Measurements from ENCODE around the gene MAGI2. TPM values are rescaled to one million over a fixed set of nuclear protein-coding genes. Genes with fewer than 3 reads are reported as not detected.

The MAGI2 gene
- total RNA-seq, 1 donor from 2014 or later, result 5.4 TPM

- H3K79me2 ChIP-seq (ENCODE audit: insufficient read depth, low read length), result no peaks in the 10 kb centered on the region
- no peak overlapping the region for H3K4me3 Mint-ChIP-seq (ENCODE audit: unreplicated experiment)
- H3K27me3 ChIP-seq (ENCODE audit: insufficient read depth, low read length), result no peaks in the 10 kb centered on the region
- no peak overlapping the region for H3K4me3 ChIP-seq (ENCODE audit: insufficient read depth, low read depth, low read length)
- H3K27ac ChIP-seq (ENCODE audit: low read depth, low read length), result no peak overlapping the region
- no peaks in the 10 kb centered on the region for H4K20me1 ChIP-seq (ENCODE audit: insufficient read depth, low read length)
- H3K9me3 Mint-ChIP-seq (ENCODE audit: unreplicated experiment), result no peaks in the 10 kb centered on the region
- no peaks in the 10 kb centered on the region for H3K36me3 ChIP-seq (ENCODE audit: insufficient read depth, low read length)
- FAIRE-seq (no peak), DNase-seq (ENCODE audit: low read depth) (no peak)
- H3K4me1 ChIP-seq (ENCODE audit: insufficient read depth, low read length), result no peaks in the 10 kb centered on the region
- TF ChIP-seq EZH2 (IDR thresholded peaks at IDR 0.05; ENCODE audit: insufficient read depth, low read length), result no peak
- no peak for TF ChIP-seq CTCF (IDR thresholded peaks at IDR 0.05; ENCODE audit: insufficient read depth, low read depth, low read length)
- H3K36me3 Mint-ChIP-seq (ENCODE audit: low read depth, unreplicated experiment), result no peaks in the 10 kb centered on the region
- H3K27me3 Mint-ChIP-seq (ENCODE audit: low read depth, unreplicated experiment), result peaks cover 1% of the 10 kb centered on the region
- no peak overlapping the region for H2AFZ ChIP-seq (ENCODE audit: low read depth, low read length)
- no peak overlapping the region for H3K27ac Mint-ChIP-seq (ENCODE audit: unreplicated experiment)
- H3K4me2 ChIP-seq (ENCODE audit: low read length), result no peak overlapping the region
- no peaks in the 10 kb centered on the region for H3K9me3 ChIP-seq (ENCODE audit: insufficient read depth, low read depth, low read length)
- no peak overlapping the region for H3K9ac ChIP-seq (ENCODE audit: low read length)
- peaks cover 2% of the 10 kb centered on the region for H3K4me1 Mint-ChIP-seq (ENCODE audit: low read depth, unreplicated experiment)
Measured at GRCh38 chr7:78164459-78164858, 1289.0 kb downstream of the MAGI2 start.

- Mint-ChIP-seq H3K4me1 (ENCODE audit: low read depth, unreplicated experiment) (no peaks in the 10 kb centered on the region), H3K4me3 (ENCODE audit: unreplicated experiment) (no peak overlapping the region), H3K27me3 (ENCODE audit: low read depth, unreplicated experiment) (peaks cover 1% of the 10 kb centered on the region), H3K27ac (ENCODE audit: unreplicated experiment) (no peak overlapping the region), H3K36me3 (ENCODE audit: low read depth, unreplicated experiment) (no peaks in the 10 kb centered on the region), H3K9me3 (ENCODE audit: unreplicated experiment) (no peaks in the 10 kb centered on the region)
- Histone ChIP-seq H3K79me2 (ENCODE audit: insufficient read depth, low read length) (no peaks in the 10 kb centered on the region), H3K4me2 (ENCODE audit: low read length) (no peak overlapping the region), H3K27me3 (ENCODE audit: insufficient read depth, low read length) (no peaks in the 10 kb centered on the region), H2AFZ (ENCODE audit: low read depth, low read length) (no peak overlapping the region), H3K9me3 (ENCODE audit: insufficient read depth, low read depth, low read length) (no peaks in the 10 kb centered on the region), H3K9ac (ENCODE audit: low read length) (no peak overlapping the region), H3K27ac (ENCODE audit: low read depth, low read length) (no peak overlapping the region), H3K4me1 (ENCODE audit: insufficient read depth, low read length) (no peaks in the 10 kb centered on the region), H3K36me3 (ENCODE audit: insufficient read depth, low read length) (no peaks in the 10 kb centered on the region), H3K4me3 (ENCODE audit: insufficient read depth, low read depth, low read length) (no peak overlapping the region), H4K20me1 (ENCODE audit: insufficient read depth, low read length) (no peaks in the 10 kb centered on the region)
- FAIRE-seq (no peak), DNase-seq (ENCODE audit: low read depth) (no peak)
- TF ChIP-seq CTCF (IDR thresholded peaks at IDR 0.05; ENCODE audit: insufficient read depth, low read depth, low read length) (no peak), EZH2 (IDR thresholded peaks at IDR 0.05; ENCODE audit: insufficient read depth, low read length) (no peak)
Measured at GRCh38 chr7:78161781-78162180, 1291.7 kb downstream of the MAGI2 start.

- Mint-ChIP-seq H3K36me3 (ENCODE audit: low read depth, unreplicated experiment) (no peaks in the 10 kb centered on the region), H3K27me3 (ENCODE audit: low read depth, unreplicated experiment) (peaks cover 1% of the 10 kb centered on the region), H3K27ac (ENCODE audit: unreplicated experiment) (no peak overlapping the region), H3K9me3 (ENCODE audit: unreplicated experiment) (no peaks in the 10 kb centered on the region), H3K4me3 (ENCODE audit: unreplicated experiment) (no peak overlapping the region), H3K4me1 (ENCODE audit: low read depth, unreplicated experiment) (no peaks in the 10 kb centered on the region)
- Histone ChIP-seq H3K36me3 (ENCODE audit: insufficient read depth, low read length) (no peaks in the 10 kb centered on the region), H3K9ac (ENCODE audit: low read length) (no peak overlapping the region), H3K4me3 (ENCODE audit: insufficient read depth, low read depth, low read length) (no peak overlapping the region), H3K79me2 (ENCODE audit: insufficient read depth, low read length) (no peaks in the 10 kb centered on the region), H2AFZ (ENCODE audit: low read depth, low read length) (no peak overlapping the region), H4K20me1 (ENCODE audit: insufficient read depth, low read length) (no peaks in the 10 kb centered on the region), H3K4me1 (ENCODE audit: insufficient read depth, low read length) (no peaks in the 10 kb centered on the region), H3K9me3 (ENCODE audit: insufficient read depth, low read depth, low read length) (no peaks in the 10 kb centered on the region), H3K4me2 (ENCODE audit: low read length) (no peak overlapping the region), H3K27me3 (ENCODE audit: insufficient read depth, low read length) (no peaks in the 10 kb centered on the region), H3K27ac (ENCODE audit: low read depth, low read length) (no peak overlapping the region)
- no peak for DNase-seq (ENCODE audit: low read depth)
- TF ChIP-seq EZH2 (IDR thresholded peaks at IDR 0.05; ENCODE audit: insufficient read depth, low read length) (no peak), CTCF (IDR thresholded peaks at IDR 0.05; ENCODE audit: insufficient read depth, low read depth, low read length) (no peak)
- FAIRE-seq, result no peak
Measured at GRCh38 chr7:78159545-78159944, 1293.9 kb downstream of the MAGI2 start.

Data from astrocyte (in vitro differentiated cells and primary cell).